OCI-LY1 (cell line): ENCODE data around the gene SCAMP2.

Experiments
- CTCF ChIP-seq: fragments of 200-600 bp; sonication (generic), shearing (Covaris generic); IDR thresholded peaks from 2 replicates; pipeline ENCODE4 v1.5.1; 2017; ENCODE audit warnings: mild to moderate bottlenecking, antibody characterized with exemption, low read length, moderate library complexity, mixed read lengths
- EZH2 ChIP-seq: fragments of 200-600 bp; sonication (generic), shearing (Covaris generic); IDR thresholded peaks from 2 replicates; pipeline ENCODE4 v1.8.0; 2017; ENCODE audit warnings: borderline replicate concordance, mixed run types, mild to moderate bottlenecking, antibody characterized with exemption, low read length, moderate library complexity, mixed read lengths

GRCh38 chr15:74891469-74891868 lies 18.3 kb upstream of the SCAMP2 start:
- TF ChIP-seq CTCF (no peak), EZH2 (no peak)
